Activated B cell treated with CpG ODN at 0.5 μM for 24 hours (primary cell): ENCODE measurements around the gene TSPEAR. TPM values are rescaled to one million over a fixed set of nuclear protein-coding genes. Genes with fewer than 3 reads are reported as not detected.
"Not testable (repeated sequence)": the region's sequence is repeated elsewhere in the genome, so short reads cannot be mapped to it uniquely, and the experiment has no call there.

Source experiments
- ATAC-seq: fragments of 200-7000 bp; cut with Tn5 transposase; one replicate; pipeline ENCODE4 v1.10.0; 2021; ENCODE audit warnings: low read depth, mild to moderate bottlenecking, moderate library complexity
- CTCF ChIA-PET: fragments of 350-600 bp; sonication (Branson Sonifier 250); formaldehyde crosslinking; loops from one replicate; lab custom pipeline; 2021; ENCODE audit warnings: antibody characterized with exemption; lab: Charles Lee
- POLR2A ChIA-PET: fragments of 350-600 bp; sonication (Branson Sonifier 250); formaldehyde crosslinking; loops from one replicate; lab custom pipeline; 2021; ENCODE audit warnings: antibody characterized with exemption; lab: Charles Lee
- DNase-seq: peaks from one replicate; pipeline ENCODE4 v3.0.0; 2022
- H3K27ac Mint-ChIP-seq: one replicate; pipeline ENCODE4 v1.8.0; 2020; ENCODE audit warnings: mixed read lengths
- H3K27me3 Mint-ChIP-seq: one replicate; pipeline ENCODE4 v1.8.0; 2021; ENCODE audit warnings: mixed read lengths
- H3K36me3 Mint-ChIP-seq: one replicate; pipeline ENCODE4 v1.8.0; 2021; ENCODE audit warnings: low read depth, mixed read lengths
- H3K4me1 Mint-ChIP-seq: one replicate; pipeline ENCODE4 v1.8.0; 2021; ENCODE audit warnings: mixed read lengths
- H3K4me3 Mint-ChIP-seq: one replicate; pipeline ENCODE4 v1.8.0; 2020; ENCODE audit warnings: mild to moderate bottlenecking, mixed read lengths
- H3K9me3 Mint-ChIP-seq: one replicate; pipeline ENCODE4 v1.8.0; 2020; ENCODE audit warnings: mixed read lengths
- intact Hi-C: fragments of 100-400 bp; cut with micrococcal nuclease; formaldehyde crosslinking; loops from one replicate; pipeline ENCODE4 v1.15.1; 2024
- total RNA-seq: library from RNA; stranded (reverse); gene quantifications from 2 replicates; pipeline ENCODE4 v1.2.3, GENCODE V29; 2022
- TF ChIP-seq, protein P1 (sequence below): fragments of 200-600 bp; IDR thresholded peaks from one replicate; pipeline ENCODE4 v1.8.0; 2022; ENCODE audit warnings: antibody characterized with exemption, mild to moderate bottlenecking

The TSPEAR gene
- total RNA-seq, 1 donor from 2014 or later, result not detected

GRCh38 chr21:44505673-44506278 lies 205.6 kb downstream of the TSPEAR start:
- ATAC-seq (no peak), DNase-seq (no peak)
- Mint-ChIP-seq H3K4me1 (peaks cover 7% of the 10 kb centered on the region), H3K36me3 (no peaks in the 10 kb centered on the region), H3K27me3 (peaks cover 10% of the 10 kb centered on the region), H3K9me3 (no peaks in the 10 kb centered on the region), H3K4me3 (no peak overlapping the region), H3K27ac (no peak overlapping the region)
- intact Hi-C loops, result no loop called here
- POLR2A ChIA-PET, result no interaction called here
- CTCF ChIA-PET, result interaction anchor here (1.1 kb wide), 1 partner anchor 287 kb away, joined by 3 read pairs; no protein-coding TSS in a partner anchor
- TF ChIP-seq, protein P1, sequence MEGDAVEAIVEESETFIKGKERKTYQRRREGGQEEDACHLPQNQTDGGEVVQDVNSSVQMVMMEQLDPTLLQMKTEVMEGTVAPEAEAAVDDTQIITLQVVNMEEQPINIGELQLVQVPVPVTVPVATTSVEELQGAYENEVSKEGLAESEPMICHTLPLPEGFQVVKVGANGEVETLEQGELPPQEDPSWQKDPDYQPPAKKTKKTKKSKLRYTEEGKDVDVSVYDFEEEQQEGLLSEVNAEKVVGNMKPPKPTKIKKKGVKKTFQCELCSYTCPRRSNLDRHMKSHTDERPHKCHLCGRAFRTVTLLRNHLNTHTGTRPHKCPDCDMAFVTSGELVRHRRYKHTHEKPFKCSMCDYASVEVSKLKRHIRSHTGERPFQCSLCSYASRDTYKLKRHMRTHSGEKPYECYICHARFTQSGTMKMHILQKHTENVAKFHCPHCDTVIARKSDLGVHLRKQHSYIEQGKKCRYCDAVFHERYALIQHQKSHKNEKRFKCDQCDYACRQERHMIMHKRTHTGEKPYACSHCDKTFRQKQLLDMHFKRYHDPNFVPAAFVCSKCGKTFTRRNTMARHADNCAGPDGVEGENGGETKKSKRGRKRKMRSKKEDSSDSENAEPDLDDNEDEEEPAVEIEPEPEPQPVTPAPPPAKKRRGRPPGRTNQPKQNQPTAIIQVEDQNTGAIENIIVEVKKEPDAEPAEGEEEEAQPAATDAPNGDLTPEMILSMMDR, result no peak

- ChIA-PET CTCF (no interaction called here), POLR2A (no interaction called here)
- intact Hi-C loops, result no loop called here
- Mint-ChIP-seq H3K9me3 (no peaks in the 10 kb centered on the region), H3K4me3 (no peak overlapping the region), H3K27ac (no peak overlapping the region), H3K4me1 (peaks cover 6% of the 10 kb centered on the region), H3K27me3 (peaks cover 4% of the 10 kb centered on the region), H3K36me3 (no peaks in the 10 kb centered on the region)
- ATAC-seq (no peak), DNase-seq (no peak)
- TF ChIP-seq, protein P1, result no peak
Observed at GRCh38 chr21:44503901-44504399, 207.4 kb downstream of the TSPEAR start.

DNA sequence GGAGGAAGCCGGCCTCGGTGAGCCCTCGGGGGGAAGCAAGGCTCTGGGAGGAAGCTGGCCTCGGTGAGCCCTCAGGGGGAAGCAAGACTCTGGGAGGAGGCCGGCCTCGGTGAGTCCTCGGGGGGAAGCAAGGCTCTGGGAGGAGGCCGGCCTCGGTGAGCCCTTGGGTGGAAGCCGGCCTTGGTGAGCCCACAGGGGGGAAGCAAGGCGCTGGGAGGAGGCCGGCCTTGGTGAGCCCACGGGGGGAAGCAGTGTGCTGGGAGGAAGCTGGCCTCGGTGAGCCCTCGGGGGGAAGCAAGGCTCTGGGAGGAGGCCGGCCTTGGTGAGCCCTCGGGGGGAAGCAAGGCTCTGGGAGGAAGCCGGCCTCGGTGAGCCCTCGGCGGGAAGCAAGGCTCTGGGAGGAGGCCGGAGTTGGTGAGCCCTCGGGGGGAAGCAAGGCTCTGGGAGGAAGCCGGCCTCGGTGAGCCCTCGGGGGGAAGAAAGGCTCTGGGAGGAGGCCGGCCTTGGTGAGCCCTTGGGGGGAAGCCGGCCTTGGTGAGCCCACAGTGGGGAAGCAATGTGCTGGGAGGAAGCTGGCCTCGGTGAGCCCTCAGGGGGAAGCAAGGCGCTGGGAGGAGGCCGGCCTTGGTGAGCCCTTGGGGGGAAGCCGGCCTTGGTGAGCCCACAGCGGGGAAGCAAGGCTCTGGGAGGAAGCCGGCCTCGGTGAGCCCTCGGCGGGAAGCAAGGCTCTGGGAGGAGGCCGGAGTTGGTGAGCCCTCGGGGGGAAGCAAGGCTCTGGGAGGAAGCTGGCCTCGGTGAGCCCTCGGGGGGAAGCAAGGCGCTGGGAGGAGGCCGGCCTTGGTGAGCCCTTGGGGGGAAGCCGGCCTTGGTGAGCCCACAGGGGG lies 208.1 kb downstream of the TSPEAR start:
- DNase-seq, H3K4me3 Mint-ChIP-seq, H3K27me3 Mint-ChIP-seq, CTCF ChIA-PET, H3K27ac Mint-ChIP-seq, H3K9me3 Mint-ChIP-seq, H3K36me3 Mint-ChIP-seq, ATAC-seq, intact Hi-C loops, H3K4me1 Mint-ChIP-seq: not testable (repeated sequence)
- POLR2A ChIA-PET, result interaction anchor here (0.8 kb wide), 1 partner anchor 33 kb away, joined by 7 read pairs; no protein-coding TSS in a partner anchor

DNA sequence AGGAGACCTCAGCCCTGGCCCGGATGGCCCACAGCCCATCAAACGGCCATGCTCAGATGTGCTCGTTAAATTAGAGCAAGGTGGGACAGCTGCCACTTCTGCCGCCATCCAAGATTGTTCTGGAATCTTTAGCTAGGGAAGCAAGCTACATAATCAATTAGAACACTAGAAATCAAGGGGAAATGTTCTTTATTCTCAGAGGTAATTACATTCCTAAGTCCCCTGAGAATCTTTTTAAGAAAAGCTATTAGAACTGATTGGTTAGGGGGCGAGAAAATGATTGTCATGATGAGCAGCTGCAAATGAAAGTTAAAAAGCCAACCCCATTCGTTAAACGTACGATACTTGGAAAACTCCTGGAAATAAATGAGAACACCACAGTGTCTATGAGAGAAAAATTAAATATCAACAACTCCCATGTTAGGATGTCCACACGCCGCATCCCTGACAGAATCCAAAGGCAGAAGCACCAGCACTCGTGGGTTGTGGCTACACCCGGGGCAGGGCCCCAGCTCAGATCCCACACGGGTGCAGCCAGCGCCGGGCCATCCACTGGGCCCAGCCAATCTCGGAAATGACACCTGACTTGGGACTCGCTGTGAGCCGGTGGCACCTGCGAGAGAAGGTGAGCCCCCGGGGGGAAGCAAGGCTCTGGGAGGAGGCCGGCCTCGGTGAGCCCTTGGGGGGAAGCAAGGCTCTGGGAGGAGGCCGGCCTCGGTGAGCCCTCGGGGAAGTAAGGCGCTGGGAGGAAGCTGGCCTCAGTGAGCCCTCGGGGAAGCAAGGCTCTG lies 209.0 kb downstream of the TSPEAR start:
- DNase-seq, result no peak
- intact Hi-C loops, result no loop called here
- TF ChIP-seq, protein P1, result no peak
- Mint-ChIP-seq H3K27me3 (no peaks in the 10 kb centered on the region), H3K36me3 (no peaks in the 10 kb centered on the region), H3K4me3 (no peak overlapping the region), H3K27ac (no peak overlapping the region), H3K4me1 (peaks cover 6% of the 10 kb centered on the region), H3K9me3 (no peaks in the 10 kb centered on the region)
- ATAC-seq, result no peak
- ChIA-PET POLR2A (interaction anchor here (0.8 kb wide), 1 partner anchor 32 kb away, joined by 7 read pairs; no protein-coding TSS in a partner anchor), CTCF (interaction anchor here (1.3 kb wide), 1 partner anchor 8 kb away, joined by 4 read pairs; no protein-coding TSS in a partner anchor)

GRCh38 chr21:44500111-44500510 lies 211.3 kb downstream of the TSPEAR start:
- intact Hi-C loops, result no loop called here
- Mint-ChIP-seq H3K36me3 (no peaks in the 10 kb centered on the region), H3K27me3 (peaks cover 16% of the 10 kb centered on the region), H3K9me3 (no peaks in the 10 kb centered on the region), H3K27ac (no peak overlapping the region), H3K4me3 (no peak overlapping the region), H3K4me1 (peaks cover 4% of the 10 kb centered on the region)
- ATAC-seq, result no peak
- TF ChIP-seq, protein P1, result no peak
- ChIA-PET CTCF (interaction anchor here (1.0 kb wide), 1 partner anchor 10 kb away, joined by 3 read pairs; no protein-coding TSS in a partner anchor), POLR2A (no interaction called here)
- no peak for DNase-seq
